HG03108 (cell line): Measurements from ENCODE around the gene CACNA1D.

ENCODE experiments used
- ATAC-seq: cut with Tn5 transposase; IDR thresholded peaks from one replicate; pipeline ENCODE4 v1.9.1; 2021; ENCODE audit warnings: moderate library complexity; ENCODE audit not compliant: unreplicated experiment

CACNA1D gene

DNA sequence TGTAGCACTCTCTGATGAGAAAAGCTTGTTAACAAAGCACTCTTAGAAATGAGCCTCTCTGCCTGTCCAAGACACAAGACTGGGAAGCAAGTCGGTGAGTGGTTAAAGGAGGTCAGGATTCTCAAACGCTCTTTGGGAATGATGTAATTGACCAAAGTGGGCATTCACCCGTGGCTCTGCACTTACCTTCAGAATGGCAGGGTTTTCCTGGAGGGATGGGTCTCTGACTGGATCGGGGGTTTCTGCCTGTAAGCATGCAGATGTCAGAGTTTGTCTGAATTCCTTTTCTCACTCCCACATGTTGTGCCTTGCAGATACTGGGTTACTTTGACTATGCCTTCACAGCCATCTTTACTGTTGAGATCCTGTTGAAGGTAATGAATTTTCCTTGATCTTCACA lies 245.6 kb downstream of the CACNA1D start:
- no peak for ATAC-seq

GRCh38 chr3:53740956-53741355 lies 246.5 kb downstream of the CACNA1D start:
- ATAC-seq, result no peak

GRCh38 chr3:53744351-53744750 lies 249.9 kb downstream of the CACNA1D start:
- ATAC-seq, result no peak

- no peak for ATAC-seq
Observed at GRCh38 chr3:53747559-53747958, 253.1 kb downstream of the CACNA1D start.

DNA sequence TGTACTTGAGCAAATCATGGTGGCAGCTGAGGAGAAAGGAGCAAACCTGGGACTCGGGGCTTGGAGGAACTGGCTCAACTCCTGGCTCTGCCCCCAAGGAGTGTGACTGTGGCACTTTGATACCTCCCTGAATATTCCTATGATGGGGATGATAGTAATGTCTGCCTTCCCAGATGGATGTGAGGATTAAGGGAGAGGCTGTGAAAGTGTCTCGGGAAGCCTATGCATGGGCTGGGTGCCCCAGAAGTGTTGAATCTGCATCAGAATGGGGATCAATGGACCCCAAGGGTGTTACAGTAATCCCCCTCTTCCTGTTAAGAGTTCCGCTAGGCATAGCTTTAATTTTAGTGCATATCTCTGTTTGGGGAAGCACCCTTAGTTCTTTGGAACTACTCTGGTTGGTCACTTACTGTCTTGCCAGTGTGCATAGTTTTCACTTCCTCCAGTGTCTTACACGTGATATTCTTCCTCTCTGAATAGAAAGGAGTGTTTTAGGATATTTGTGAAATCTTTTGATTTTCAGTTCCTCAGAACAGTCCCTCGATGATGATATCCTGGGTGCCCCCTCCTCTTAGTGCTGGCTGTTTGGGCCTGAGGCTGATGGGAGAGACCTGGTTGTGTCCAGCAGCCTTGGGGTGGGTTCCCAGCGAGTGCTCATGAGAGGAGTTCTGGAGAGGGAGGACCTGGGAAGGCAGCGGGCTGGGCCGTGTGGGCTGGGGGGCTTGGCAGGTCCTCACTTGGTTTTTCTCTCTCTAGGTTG lies 254.3 kb downstream of the CACNA1D start:
- ATAC-seq, result peak; percentile 90

DNA sequence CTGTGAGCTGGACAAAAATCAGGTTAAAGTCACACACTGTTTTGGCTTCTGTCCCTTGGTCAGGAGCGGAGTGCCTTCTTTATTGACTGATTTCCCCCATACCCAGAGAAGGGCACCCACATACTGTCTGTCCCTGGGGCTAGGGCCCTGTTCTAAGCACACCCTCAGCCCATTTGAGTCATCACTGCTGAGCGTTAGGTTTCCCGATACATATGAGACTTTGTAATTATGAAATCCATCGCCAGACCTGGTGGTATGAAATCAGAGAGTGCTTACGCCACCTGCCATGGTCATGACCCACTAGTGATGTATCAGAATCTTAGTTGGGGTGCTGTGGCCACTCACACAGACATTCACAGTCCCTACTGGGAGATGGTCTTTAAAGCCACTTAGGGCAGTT lies 255.0 kb downstream of the CACNA1D start:
- no peak for ATAC-seq

DNA sequence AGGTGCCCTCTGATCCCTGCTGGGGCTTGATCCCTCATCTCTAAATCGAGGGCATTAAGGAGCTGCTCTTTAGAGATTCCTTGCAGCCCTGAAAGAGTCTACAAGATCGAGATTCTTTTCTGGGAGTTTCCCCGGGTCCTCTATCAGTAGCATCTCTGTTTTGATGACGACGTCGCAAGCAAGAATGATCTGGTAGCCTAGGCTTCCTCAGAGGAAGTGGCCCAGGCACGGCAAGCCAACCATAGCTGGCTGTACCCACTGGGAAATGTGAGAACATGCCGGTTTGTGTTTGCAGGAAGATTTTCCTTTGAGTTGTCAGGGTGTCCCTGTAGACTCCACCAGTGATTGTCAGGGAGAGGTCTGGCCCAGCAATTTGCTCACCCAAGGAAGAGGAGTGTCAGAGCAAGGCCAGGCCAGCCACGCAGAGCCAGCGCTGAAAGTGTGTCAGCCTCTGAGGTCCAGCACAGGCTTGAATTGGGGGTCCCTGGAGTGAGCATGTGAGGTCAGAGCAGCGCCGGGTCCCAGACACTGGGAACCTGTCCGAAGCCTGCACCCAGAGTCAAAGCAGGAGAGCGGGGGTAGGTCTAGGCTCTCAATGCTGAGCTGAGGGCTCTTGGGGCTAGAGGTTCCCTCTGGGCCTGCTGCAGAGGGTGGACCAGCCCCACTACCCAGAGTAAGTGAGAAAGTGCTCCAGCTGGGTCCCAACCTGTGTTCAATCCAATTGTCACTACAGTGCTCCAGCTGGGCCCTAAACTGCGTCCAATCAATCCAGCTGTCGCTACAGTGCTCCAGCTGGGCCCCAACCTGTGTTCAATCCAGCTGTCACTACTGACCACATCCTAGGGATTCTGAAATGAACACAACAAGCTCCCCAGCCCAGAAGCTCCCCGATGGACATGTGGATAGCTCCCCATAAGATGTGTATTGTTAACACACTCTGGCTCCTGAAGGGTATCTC lies 256.1 kb downstream of the CACNA1D start:
- no peak for ATAC-seq

DNA sequence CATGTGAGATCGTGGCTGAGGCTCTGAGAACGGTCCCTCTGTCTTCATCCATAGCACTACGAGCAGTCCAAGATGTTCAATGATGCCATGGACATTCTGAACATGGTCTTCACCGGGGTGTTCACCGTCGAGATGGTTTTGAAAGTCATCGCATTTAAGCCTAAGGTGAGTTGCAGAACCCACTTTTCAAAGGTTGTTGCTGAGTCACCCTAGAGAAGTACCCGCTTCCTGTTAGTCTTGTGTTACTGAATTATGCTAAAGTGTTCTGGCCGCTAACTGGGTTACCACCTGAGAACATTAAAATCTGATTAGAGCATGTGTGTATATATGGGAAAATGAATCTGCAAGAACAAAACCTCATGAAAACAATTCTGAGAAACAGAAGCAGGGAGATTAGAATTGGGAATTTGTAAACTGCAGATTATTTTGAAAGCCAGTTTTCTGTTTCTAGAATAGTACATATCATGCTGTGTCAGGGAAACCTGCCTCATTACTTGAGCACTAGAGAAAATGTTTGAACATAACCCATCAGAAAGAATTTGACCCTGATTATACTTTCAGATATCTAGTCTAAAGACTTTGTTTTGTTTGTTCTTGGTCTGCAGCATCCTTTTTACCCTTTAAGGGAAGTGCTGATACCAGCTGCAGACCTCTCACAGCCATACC lies 259.2 kb downstream of the CACNA1D start:
- ATAC-seq, result no peak

- no peak for ATAC-seq
Observed at GRCh38 chr3:53754325-53754724, 259.9 kb downstream of the CACNA1D start.

DNA sequence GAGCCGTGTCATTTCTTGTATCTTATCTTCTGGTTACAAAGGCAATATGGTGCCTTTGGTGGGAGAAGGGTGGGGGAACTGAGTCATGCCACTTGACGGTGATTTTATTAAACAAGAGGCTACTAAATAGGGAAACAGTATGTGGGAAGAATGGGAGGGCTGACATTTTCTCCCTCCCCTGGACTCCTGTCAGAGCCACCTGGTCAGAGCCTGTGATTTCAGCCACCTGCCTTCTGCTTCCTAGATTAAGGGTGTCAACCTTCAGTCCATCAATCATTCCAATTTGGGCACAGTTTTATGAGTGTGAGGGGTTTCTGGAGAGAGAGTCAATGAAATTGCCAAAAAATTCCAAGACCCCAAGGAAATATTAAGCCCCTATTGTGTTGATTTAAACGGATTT lies 264.4 kb downstream of the CACNA1D start:
- no peak for ATAC-seq

DNA sequence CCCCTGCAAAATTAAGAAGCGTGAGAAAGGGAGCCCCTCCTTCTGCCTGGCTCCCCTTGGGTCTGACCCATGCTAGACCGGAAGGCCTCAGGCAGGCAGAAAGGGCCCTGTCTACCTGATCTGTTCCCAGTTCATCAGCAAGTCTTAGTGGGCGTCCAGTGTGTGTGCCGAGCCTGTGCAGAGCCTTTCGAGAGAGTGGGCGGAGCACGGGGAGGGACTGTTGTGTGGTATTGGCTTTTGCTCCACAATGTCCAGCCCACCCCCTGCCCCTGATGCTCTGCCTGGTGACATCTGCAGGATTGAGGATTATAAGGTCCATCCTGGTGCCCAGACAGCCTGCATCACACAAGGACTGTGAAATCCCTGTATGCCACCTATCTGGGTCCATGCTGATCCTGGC lies 268.9 kb downstream of the CACNA1D start:
- ATAC-seq, result no peak

DNA sequence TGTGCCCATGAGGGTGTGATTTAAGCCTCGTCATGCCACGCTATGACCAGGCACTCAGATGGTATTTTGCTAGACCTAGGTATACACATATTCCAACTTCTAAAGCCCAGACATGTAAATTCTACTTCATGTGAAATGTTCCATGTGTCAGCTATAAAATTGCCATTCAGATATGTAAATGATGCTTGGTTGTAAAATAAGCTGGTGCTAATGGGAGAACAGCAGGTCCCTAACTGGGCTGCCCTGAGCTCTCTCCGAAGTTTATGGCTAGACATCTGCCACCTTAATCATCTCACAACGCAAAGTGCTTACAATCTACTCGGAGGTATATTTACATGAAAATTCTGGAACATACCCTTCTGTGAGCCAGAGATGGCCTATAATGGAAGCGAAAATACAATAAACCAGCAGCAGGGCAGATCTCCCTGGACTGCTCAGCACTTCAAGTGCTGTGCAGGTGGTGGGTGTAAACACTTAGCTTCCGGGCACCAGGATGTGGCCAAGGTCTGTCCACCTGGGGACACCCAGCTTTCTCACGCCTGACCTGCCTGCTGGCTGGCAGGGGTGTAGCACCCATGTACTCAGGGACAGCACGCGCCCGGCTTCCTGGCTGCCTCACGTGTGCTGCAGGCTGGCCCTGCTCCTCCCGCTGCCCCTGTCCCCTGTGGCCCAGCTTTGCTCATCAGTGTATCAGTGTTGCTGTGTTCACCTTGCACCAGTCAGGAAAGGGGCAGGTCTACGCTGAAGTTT lies 269.8 kb downstream of the CACNA1D start:
- ATAC-seq, result no peak

DNA sequence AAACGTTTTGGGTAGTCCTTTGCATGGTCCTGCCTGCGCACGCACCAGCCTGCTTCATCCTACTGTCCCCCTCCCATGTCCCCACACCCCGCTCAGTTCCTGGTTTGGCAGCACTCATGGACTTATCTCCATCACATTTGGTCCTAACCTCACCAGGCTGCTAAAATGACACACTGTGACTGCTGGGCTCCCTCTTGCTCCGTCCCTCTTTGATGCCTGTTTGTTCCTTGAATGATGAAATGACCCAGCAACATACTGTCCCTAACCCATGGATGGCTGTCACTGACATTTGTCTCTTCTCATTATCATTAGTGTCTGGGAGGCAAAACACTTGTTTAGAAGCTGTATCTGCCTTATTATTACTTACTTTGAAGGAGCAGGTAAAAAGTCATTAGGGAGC lies 271.3 kb downstream of the CACNA1D start:
- no peak for ATAC-seq

GRCh38 chr3:53766706-53767105 lies 272.3 kb downstream of the CACNA1D start:
- ATAC-seq, result no peak

DNA sequence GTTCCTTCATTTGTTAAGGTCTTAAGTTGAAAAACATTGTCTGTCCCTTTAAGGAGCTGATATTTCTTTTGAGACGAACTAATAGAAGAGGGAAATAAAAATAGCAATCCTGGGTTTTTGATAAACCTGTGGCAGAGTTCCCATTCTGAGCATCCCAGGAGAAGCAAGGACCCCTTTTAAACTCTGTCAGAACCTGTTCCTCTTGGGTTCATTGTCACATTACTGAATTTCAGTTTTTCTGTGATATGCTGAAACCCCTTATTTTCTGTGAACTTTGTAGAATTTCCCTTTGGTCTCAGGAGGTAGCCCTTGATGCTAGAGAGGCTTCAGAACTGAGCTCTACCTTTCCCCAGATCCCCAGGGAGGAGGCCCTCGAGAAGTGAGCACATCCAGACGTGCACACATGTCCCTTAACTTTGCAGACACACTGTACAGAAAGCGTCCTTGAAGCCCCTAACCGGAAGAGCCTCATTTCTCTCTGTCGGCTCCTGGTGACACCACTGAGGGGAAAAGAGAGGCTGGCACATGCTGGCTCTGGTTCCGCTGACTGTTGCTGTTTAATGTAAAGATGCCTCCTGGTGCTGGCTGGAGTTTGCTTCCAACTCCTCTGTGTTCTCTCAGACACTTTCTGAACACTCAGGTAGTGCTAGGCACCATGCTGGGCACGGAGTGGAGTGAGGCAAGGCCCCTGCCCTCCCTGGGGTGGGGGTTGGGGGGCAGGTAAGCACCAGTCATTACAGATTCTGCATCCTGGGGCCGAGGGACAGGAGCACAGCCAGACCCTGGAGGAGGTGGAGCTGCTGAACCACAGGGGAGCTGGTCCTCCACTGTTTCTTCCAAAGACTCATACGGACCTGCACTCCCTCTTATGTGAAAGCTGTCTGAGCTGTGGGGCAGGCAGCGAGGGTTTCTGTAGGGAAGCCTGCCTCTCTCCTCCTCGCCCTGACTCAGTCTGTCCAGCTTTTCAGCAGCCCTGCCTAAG lies 274.4 kb downstream of the CACNA1D start:
- no peak for ATAC-seq

- no peak for ATAC-seq
Observed at GRCh38 chr3:53772562-53772961, 278.2 kb downstream of the CACNA1D start.

DNA sequence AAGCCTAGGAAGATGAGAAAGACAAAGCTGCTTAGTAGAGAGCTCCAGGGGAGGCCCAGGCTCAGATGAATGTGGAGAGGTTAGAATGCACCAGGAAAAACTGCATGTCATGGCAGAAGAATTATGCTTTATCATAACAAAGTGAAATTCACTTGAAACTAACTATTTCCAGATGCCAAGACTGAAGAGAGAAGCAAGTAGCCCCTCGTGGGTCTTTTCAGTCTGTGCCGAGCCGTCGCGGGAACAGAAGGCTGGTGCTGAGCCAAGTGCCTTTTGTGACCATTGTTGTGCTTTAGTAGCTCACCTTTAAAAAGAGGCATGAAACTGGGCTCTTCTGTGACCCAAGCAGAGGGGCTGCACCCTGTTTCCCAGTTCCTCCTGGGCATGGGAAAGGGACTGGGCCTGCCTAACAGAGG lies 278.6 kb downstream of the CACNA1D start:
- no peak for ATAC-seq

- ATAC-seq, result peak; percentile 91
Observed at GRCh38 chr3:53773611-53774368, 279.4 kb downstream of the CACNA1D start.

GRCh38 chr3:53774414-53774813 lies 280.0 kb downstream of the CACNA1D start:
- ATAC-seq, result no peak
